Gastrocnemius medialis (tissue), 4 donors: ENCODE results near the gene TMEM129. TPM values are rescaled to one million over a fixed set of nuclear protein-coding genes. Genes with fewer than 3 reads are reported as not detected.

ENCODE experiments used
- ATAC-seq, 2 donors: fragments of 150-250 bp; one replicate each; pipeline ENCODE4 v1.9.1; 2016
- DNase-seq, 2 donors: peaks; one replicate each; pipeline ENCODE4 v3.0.0-alpha.2; 2019
- H3K27ac ChIP-seq, 4 donors: fragments of 200-600 bp; sonication (generic); 1 replicate in 1 of 4; 2 replicates in 3 of 4; pipeline ENCODE4 v1.5.1; 2016 to 2018; ENCODE audit warnings: mild to moderate bottlenecking in 2 of 4, moderate library complexity in 1 of 4
- H3K27me3 ChIP-seq, 3 donors: fragments of 200-600 bp; sonication (generic) in 2 of 3; 1 replicate in 1 of 3; 2 replicates in 2 of 3; pipeline versions ENCODE4 v1.5.1 to v1.6.0; 2016 to 2019; ENCODE audit warnings: mild to moderate bottlenecking in 1 of 3, moderate library complexity in 1 of 3
- H3K36me3 ChIP-seq, 2 donors: fragments of 200-600 bp; sonication (generic) in 1 of 2; one replicate each; pipeline ENCODE4 v1.5.1; 2017 to 2018
- H3K4me1 ChIP-seq, 2 donors: fragments of 200-600 bp; sonication (generic) in 1 of 2; one replicate each; pipeline ENCODE4 v1.5.1; 2016 to 2017; ENCODE audit warnings: mild to moderate bottlenecking in 2 of 2
- H3K4me3 ChIP-seq, 4 donors: fragments of 200-600 bp; sonication (generic) in 3 of 4; 1 replicate in 1 of 4; 2 replicates in 3 of 4; pipeline ENCODE4 v1.5.1; 2016 to 2019; ENCODE audit warnings: mild to moderate bottlenecking in 2 of 4
- H3K9me3 ChIP-seq, 3 donors: fragments of 200-600 bp; sonication (generic) in 2 of 3; 1 replicate in 1 of 3; 2 replicates in 2 of 3; pipeline ENCODE4 v1.5.1; 2016 to 2019
- CTCF ChIP-seq, 5 experiments: fragments of 450-650 bp in 3 of 5; fragments of 200-600 bp in 2 of 5; sonication (generic) in 2 of 5; IDR thresholded peaks in 4 of 5; conservative IDR thresholded peaks in 1 of 5; 1 replicate in 4 of 5; 2 replicates in 1 of 5; pipeline ENCODE4 v1.5.1; 2016 to 2019; ENCODE audit warnings: antibody characterized with exemption in 5 of 5, mild to moderate bottlenecking in 3 of 5, moderate library complexity in 3 of 5
- POLR2A ChIP-seq, 2 donors: fragments of 450-650 bp; IDR thresholded peaks; one replicate each; pipeline ENCODE4 v1.6.1; 2017; ENCODE audit warnings: antibody characterized with exemption in 2 of 2, mild to moderate bottlenecking in 2 of 2, moderate library complexity in 2 of 2
- in situ Hi-C, 4 donors: fragments of 200-750 bp; cut with MboI; loops; one replicate each; pipeline versions ENCODE4 v1.15.0 to v1.8.0; 2017; ENCODE audit warnings: low sequenced_read_pairs in 4 of 4
- intact Hi-C: fragments of 100-400 bp; cut with DNase I; formaldehyde crosslinking; loops from one replicate; pipeline ENCODE4 v1.15.1; 2023; ENCODE audit warnings: low total_unique reads
- total RNA-seq, 4 donors: library from RNA; depleted of rRNA; stranded (reverse); fragments of >200 nt; gene quantifications; one replicate each; pipeline versions ENCODE4 v1.1.0 to v1.2.3, GENCODE V29; 2016

Gene TMEM129
- total RNA-seq, 4 donors from 2014 or later = 30.3 to 78.0 (median 44.2) TPM

DNA sequence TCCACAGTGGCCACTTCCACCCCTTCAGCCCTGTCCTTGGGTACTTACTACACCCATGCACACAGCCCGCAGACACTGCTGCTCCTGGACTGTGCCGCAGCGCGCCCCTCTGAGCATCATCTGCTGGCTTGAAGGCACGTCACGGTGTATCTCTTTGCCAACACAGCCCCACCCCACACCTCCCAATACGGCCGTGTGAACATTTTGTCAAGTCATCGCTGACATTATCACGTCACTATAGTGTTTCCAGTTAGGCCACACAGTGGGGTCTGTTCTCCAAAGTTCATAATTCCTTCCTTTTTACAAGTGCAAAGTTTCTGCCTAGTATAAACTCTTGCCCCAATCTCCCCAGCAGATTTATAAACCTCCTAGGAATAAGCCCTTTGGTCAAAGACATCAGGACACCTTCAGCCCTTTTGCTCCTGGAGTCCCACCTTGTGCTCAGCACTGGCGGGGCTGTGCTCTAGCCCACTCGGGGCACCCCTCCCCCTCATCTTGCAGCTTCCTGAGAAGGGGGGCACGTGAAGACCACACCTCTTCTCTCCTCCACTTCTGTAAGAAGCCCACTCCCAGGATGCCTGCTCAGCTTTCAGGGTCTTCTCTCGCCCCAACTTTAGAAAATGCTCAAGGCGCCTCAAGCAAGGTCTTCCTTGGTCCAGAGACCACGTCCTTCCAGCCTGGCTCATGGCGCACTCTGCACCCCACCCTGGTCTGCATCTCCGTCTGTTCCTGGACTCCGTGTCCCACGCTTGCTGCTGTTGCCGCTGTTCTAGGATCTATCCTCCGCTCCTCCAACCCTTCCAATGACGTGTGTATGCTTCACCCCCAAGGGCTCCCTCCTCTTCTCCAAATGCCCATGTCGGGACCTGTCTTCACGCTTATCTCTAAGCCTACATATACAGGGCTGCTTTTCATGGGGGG lies 44.3 kb downstream of the TMEM129 start:
- Histone ChIP-seq H3K9me3 (no peaks in the 10 kb centered on the region), H3K27me3 (no peaks in the 10 kb centered on the region), H3K4me1 (no peaks in the 10 kb centered on the region), H3K27ac (no peak overlapping the region), H3K4me3 (no peak overlapping the region), H3K36me3 (no peaks in the 10 kb centered on the region)
- in situ Hi-C loops = no loop called here
- DNase-seq = no peak
- no peak for TF ChIP-seq CTCF (IDR thresholded peaks at IDR 0.05 in 4 of 5, conservative IDR thresholded peaks at IDR 0.05 in 1 of 5)
- no peak for TF ChIP-seq POLR2A (IDR thresholded peaks at IDR 0.05)
- intact Hi-C loops = no loop called here
- ATAC-seq = no peak

GRCh38 chr4:1675802-1676137 lies 45.4 kb downstream of the TMEM129 start:
- H3K27me3 ChIP-seq = no peaks in the 10 kb centered on the region
- no peak overlapping the region for H3K27ac ChIP-seq
- ATAC-seq (no peak), DNase-seq (no peak)
- in situ Hi-C loops = no loop called here
- TF ChIP-seq POLR2A (IDR thresholded peaks at IDR 0.05) = no peak
- TF ChIP-seq CTCF (IDR thresholded peaks at IDR 0.05 in 4 of 5, conservative IDR thresholded peaks at IDR 0.05 in 1 of 5) = no peak
- no peaks in the 10 kb centered on the region for H3K36me3 ChIP-seq
- H3K9me3 ChIP-seq = no peaks in the 10 kb centered on the region
- intact Hi-C loops = no loop called here
- H3K4me3 ChIP-seq = no peak overlapping the region
- H3K4me1 ChIP-seq = no peaks in the 10 kb centered on the region

- in situ Hi-C loops (no loop called here), intact Hi-C loops (no loop called here)
- Histone ChIP-seq H3K4me1 (no peaks in the 10 kb centered on the region), H3K9me3 (no peaks in the 10 kb centered on the region), H3K36me3 (no peaks in the 10 kb centered on the region), H3K4me3 (no peak overlapping the region), H3K27me3 (no peaks in the 10 kb centered on the region), H3K27ac (no peak overlapping the region)
- TF ChIP-seq POLR2A (IDR thresholded peaks at IDR 0.05) (no peak), CTCF (IDR thresholded peaks at IDR 0.05 in 4 of 5, conservative IDR thresholded peaks at IDR 0.05 in 1 of 5) (no peak)
- no peak for ATAC-seq
- no peak for DNase-seq
Observed at GRCh38 chr4:1675136-1675801, 45.9 kb downstream of the TMEM129 start.

DNA sequence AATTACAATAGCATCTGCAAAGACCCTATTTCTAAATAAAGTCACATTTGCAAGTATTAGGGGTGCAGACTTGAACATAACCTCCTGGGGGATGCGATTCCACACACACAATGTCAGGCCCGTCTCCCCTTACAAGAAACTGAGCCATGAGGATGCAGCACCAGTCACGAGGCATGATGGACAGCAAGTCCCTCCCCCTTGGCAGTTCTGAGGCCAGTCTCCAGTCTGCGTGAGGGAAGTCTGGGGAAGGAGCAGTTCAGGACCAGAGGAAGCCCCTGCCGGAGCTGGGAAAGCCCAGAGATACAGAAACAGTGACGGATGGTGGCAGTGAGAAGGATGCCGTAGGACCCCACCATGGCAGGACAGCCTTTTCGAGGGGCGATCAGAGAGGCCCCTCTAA lies 46.4 kb downstream of the TMEM129 start:
- DNase-seq = no peak
- Histone ChIP-seq H3K9me3 (no peaks in the 10 kb centered on the region), H3K36me3 (no peaks in the 10 kb centered on the region), H3K27ac (no peak overlapping the region), H3K4me1 (no peaks in the 10 kb centered on the region), H3K27me3 (no peaks in the 10 kb centered on the region), H3K4me3 (no peak overlapping the region)
- no peak for ATAC-seq
- intact Hi-C loops (no loop called here), in situ Hi-C loops (no loop called here)
- TF ChIP-seq CTCF (IDR thresholded peaks at IDR 0.05 in 4 of 5, conservative IDR thresholded peaks at IDR 0.05 in 1 of 5) (no peak), POLR2A (IDR thresholded peaks at IDR 0.05) (no peak)
